ENCODE data around the gene ATP6V1F. TPM values are rescaled to one million over a fixed set of nuclear protein-coding genes. Genes with fewer than 3 reads are reported as not detected.
A peak's percentile ranks its signal among the peaks of the same experiment; 100 is the strongest.

The ATP6V1F gene
- total RNA-seq, 2 donors from 2014 or later = 122 to 157 TPM

- Mint-ChIP-seq H3K4me3 (no peak overlapping the region), H3K27ac (no peak overlapping the region), H3K4me1 (peaks cover 14% of the 10 kb centered on the region), H3K27me3 (ENCODE audit: insufficient read depth) (peaks cover 49% of the 10 kb centered on the region), H3K9me3 (no peaks in the 10 kb centered on the region), H3K36me3 (ENCODE audit: low read depth) (peaks cover 9% of the 10 kb centered on the region)
- Histone ChIP-seq H3K9me3 (ENCODE audit: control insufficient read depth, low read length) (no peaks in the 10 kb centered on the region), H3K4me3 (ENCODE audit: low read length) (no peak overlapping the region), H3K4me1 (ENCODE audit: control insufficient read depth, insufficient read depth, low read length) (no peaks in the 10 kb centered on the region), H3K27me3 (ENCODE audit: control insufficient read depth, insufficient read depth, low read length, poor library complexity, severe bottlenecking) (peaks cover 33% of the 10 kb centered on the region), H3K36me3 (ENCODE audit: control insufficient read depth, insufficient read depth, low read length) (peaks cover 5% of the 10 kb centered on the region), H3K27ac (ENCODE audit: low read depth, low read length) (no peak overlapping the region), H3K9ac (ENCODE audit: extremely low read depth, low read length, poor library complexity, severe bottlenecking) (no peak overlapping the region)
- WGBS, 2 experiments (ENCODE audit: insufficient coverage in 1 of 2, insufficient read length in 1 of 2) = 92% methylated on average over 5 of the region's 5 CpGs; no CpG with 5 or more reads in 1 of the 2 experiments
- DNase-seq = no peak
- no peak for TF ChIP-seq CTCF (conservative IDR thresholded peaks at IDR 0.05)
These were observed 8.4 kb downstream of the ATP6V1F start for GRCh38 chr7:128871050-128871449.

- TF ChIP-seq CTCF (conservative IDR thresholded peaks at IDR 0.05) = peak; percentile 71
- no peaks in the 10 kb centered on the region for H3K9me3 Mint-ChIP-seq
- H3K4me1 Mint-ChIP-seq = peaks cover 10% of the 10 kb centered on the region
- H3K4me3 Mint-ChIP-seq = no peak overlapping the region
- peak; percentile 82 for DNase-seq
- no peak overlapping the region for H3K4me3 ChIP-seq (ENCODE audit: low read length)
- peaks cover 33% of the 10 kb centered on the region for H3K27me3 ChIP-seq (ENCODE audit: control insufficient read depth, insufficient read depth, low read length, poor library complexity, severe bottlenecking)
- H3K36me3 Mint-ChIP-seq (ENCODE audit: low read depth) = no peaks in the 10 kb centered on the region
- H3K9ac ChIP-seq (ENCODE audit: extremely low read depth, low read length, poor library complexity, severe bottlenecking) = no peak overlapping the region
- 73 to 100% methylated on average over 2 to 12 of the region's 13 CpGs for whole genome bisulfite sequencing, 2 experiments (ENCODE audit: insufficient coverage in 1 of 2, insufficient read length in 1 of 2)
- H3K27ac ChIP-seq (ENCODE audit: low read depth, low read length) = no peak overlapping the region
- no peaks in the 10 kb centered on the region for H3K9me3 ChIP-seq (ENCODE audit: control insufficient read depth, low read length)
- no peaks in the 10 kb centered on the region for H3K4me1 ChIP-seq (ENCODE audit: control insufficient read depth, insufficient read depth, low read length)
- H3K27ac Mint-ChIP-seq = no peak overlapping the region
- H3K36me3 ChIP-seq (ENCODE audit: control insufficient read depth, insufficient read depth, low read length) = no peaks in the 10 kb centered on the region
- H3K27me3 Mint-ChIP-seq (ENCODE audit: insufficient read depth) = peaks cover 40% of the 10 kb centered on the region
These were observed 9.8 kb downstream of the ATP6V1F start for GRCh38 chr7:128872394-128872824.

GRCh38 chr7:128873234-128873633, 10.6 kb downstream of the ATP6V1F start:
- no peaks in the 10 kb centered on the region for H3K9me3 Mint-ChIP-seq
- no peak for DNase-seq
- H3K27me3 Mint-ChIP-seq (ENCODE audit: insufficient read depth) = peaks cover 32% of the 10 kb centered on the region
- H3K9me3 ChIP-seq (ENCODE audit: control insufficient read depth, low read length) = no peaks in the 10 kb centered on the region
- no peak overlapping the region for H3K27ac Mint-ChIP-seq
- H3K36me3 ChIP-seq (ENCODE audit: control insufficient read depth, insufficient read depth, low read length) = no peaks in the 10 kb centered on the region
- H3K27ac ChIP-seq (ENCODE audit: low read depth, low read length) = no peak overlapping the region
- H3K4me1 ChIP-seq (ENCODE audit: control insufficient read depth, insufficient read depth, low read length) = no peaks in the 10 kb centered on the region
- H3K4me3 Mint-ChIP-seq = no peak overlapping the region
- no peak overlapping the region for H3K4me3 ChIP-seq (ENCODE audit: low read length)
- peaks cover 6% of the 10 kb centered on the region for H3K4me1 Mint-ChIP-seq
- TF ChIP-seq CTCF (conservative IDR thresholded peaks at IDR 0.05) = no peak
- WGBS, 2 experiments (ENCODE audit: insufficient coverage in 1 of 2, insufficient read length in 1 of 2) = 89 to 90% methylated on average over 2 to 9 of the region's 9 CpGs
- H3K9ac ChIP-seq (ENCODE audit: extremely low read depth, low read length, poor library complexity, severe bottlenecking) = no peak overlapping the region
- no peaks in the 10 kb centered on the region for H3K36me3 Mint-ChIP-seq (ENCODE audit: low read depth)
- H3K27me3 ChIP-seq (ENCODE audit: control insufficient read depth, insufficient read depth, low read length, poor library complexity, severe bottlenecking) = peaks cover 26% of the 10 kb centered on the region
